ENCODE data around the gene RECK. TPM values are rescaled to one million over a fixed set of nuclear protein-coding genes. Genes with fewer than 3 reads are reported as not detected.

RECK gene
- total RNA-seq, 2 donors from 2014 or later: 20.1 to 30.3 TPM

GRCh38 chr9:36018891-36019720 lies 17.6 kb upstream of the RECK start:
- DNase-seq (ENCODE audit: low spot score): no peak
- intact Hi-C loops (cut with DNase I): loop anchor here in 1 of 2 donors (10.0 kb wide), 1 partner anchor 64 kb away; the partner anchor contains the start of gene OR2S2

- no peak for DNase-seq (ENCODE audit: low spot score)
- intact Hi-C loops (cut with DNase I): loop anchor here in 1 of 2 donors (5.0 kb wide), 1 partner anchor 65 kb away; the partner anchor contains the start of gene OR2S2
Measured at GRCh38 chr9:36021968-36022367, 14.7 kb upstream of the RECK start.

DNA sequence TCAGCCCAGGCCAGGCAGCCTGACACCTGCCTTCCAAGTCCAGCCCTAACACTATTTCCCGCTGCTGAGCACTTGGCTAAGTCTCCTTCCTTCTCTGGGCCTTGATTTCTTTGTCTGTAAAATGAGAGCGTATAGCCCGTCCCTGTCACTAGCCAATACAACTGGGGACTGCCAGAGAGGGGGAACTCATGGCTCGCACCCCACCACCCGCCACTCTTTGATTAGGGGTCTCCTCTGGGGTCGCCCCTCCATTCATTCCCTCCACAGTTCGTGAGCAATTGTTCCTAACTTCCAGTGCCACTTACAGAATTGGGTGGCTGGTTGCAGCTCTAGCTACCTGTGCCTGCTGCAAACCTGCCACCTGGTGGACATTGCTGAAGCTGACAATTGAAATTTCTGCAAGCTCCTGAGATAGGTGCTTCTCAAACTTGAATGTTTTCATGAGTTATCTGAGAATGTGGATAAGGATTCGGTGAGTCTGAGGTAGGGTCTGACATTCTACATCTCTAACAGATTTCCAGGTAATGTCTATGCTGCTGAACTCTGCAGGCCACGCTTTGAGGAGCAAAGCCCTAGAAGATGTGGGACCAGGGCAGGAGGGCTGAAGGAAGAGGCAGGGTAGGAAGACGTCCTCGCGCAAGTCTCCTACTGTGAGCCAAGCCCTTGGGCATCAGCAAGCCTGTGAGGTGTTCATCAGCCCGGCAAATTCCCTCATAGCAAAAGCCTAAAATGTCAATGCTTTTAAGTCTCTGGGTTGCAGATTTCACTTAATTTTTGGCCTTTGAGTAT lies 13.3 kb upstream of the RECK start:
- intact Hi-C loops (cut with DNase I): loop anchor here in 1 of 2 donors (5.0 kb wide), 1 partner anchor 66 kb away; the partner anchor contains the start of gene OR2S2
- DNase-seq (ENCODE audit: low spot score): no peak

DNA sequence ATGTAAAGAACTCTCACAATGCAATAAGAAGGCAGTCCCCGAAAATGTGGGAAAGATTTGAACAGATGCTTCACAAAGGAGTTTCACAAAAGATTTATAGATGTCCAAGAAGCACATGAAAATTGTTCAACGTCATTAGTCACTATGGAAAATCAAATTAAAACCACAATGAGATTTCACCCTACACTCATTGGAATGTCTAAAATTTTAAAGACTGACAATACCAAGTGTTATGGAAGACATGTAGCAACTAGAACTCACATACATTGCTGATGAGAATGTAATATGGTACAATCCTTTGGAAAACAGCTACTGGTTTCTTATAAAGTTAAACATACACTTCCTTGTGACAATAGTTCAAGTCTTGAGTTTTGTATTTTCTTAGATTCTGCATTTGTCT lies 11.0 kb upstream of the RECK start:
- DNase-seq (ENCODE audit: low spot score): no peak
- intact Hi-C loops (cut with DNase I): no loop called here

DNA sequence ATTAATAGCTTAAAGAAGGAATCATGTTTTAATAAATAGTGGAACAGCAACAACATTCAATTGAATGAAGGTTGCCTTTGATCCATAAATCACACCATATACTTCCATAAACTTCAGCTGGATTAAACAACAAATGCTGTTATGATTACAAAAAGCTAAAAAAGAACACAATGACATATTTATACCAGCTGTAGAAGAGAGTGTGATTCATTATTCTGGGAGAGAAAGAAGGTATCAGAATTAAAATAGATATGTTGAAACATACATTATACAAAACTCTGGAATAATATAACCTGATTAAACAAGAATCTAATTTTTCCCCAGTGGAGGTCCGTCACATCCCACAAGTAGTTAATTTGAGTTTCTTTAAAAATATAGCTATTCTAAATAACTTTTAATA lies 7.5 kb upstream of the RECK start:
- DNase-seq (ENCODE audit: low spot score): no peak
- intact Hi-C loops (cut with DNase I): no loop called here

- no peak for DNase-seq (ENCODE audit: low spot score)
- intact Hi-C loops (cut with DNase I): loop anchor here in 1 of 2 donors (10.0 kb wide), 1 partner anchor 135 kb away; the partner anchor contains the start of gene CCIN
Measured at GRCh38 chr9:36029765-36030528, 6.8 kb upstream of the RECK start.

DNA sequence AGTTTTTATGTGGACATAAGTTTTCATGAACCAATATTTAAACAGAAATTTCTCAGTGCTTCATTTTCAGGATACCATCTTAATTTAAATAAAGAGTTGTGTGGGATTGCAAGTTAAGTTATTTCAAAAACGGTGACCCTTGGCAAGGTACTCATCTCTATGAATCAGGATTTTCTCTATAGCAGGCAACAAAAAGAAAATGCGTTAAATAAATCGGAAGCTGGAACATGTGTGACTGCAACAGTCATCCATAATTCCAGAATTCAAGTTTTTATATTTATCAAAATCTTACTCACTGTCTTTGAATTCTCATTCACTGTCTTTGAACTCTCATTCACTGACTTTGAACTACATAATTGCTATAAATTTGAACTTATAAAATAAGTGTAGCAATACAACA lies 5.8 kb upstream of the RECK start:
- intact Hi-C loops (cut with DNase I): loop anchor here in 1 of 2 donors (10.0 kb wide), 1 partner anchor 134 kb away; the partner anchor contains the start of gene CCIN
- DNase-seq (ENCODE audit: low spot score): no peak

GRCh38 chr9:36031774-36032555 lies 4.7 kb upstream of the RECK start:
- intact Hi-C loops (cut with DNase I): loop anchor here in 1 of 2 donors (10.0 kb wide), 1 partner anchor 133 kb away; the partner anchor contains the start of gene CCIN
- DNase-seq (ENCODE audit: low spot score): no peak

DNA sequence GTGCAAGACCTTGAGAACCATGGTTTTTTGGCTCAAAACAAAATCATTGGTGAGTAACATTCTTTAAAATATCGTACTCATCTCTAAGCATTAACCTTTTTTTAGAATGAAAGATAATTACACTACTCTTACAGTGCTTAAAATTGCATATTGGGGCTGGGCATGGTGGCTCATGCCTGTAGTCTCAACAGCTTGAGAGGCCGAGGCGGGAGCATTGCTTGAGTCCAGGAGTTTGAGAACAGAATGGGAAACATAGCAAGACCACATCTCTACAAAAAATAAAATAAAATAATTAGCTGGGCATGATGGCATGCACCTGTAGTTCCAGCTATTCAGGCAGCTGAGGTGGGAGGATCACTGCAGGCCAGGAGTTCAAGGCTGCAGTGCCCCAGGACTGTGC lies 2.9 kb upstream of the RECK start:
- DNase-seq (ENCODE audit: low spot score): no peak
- intact Hi-C loops (cut with DNase I): loop anchor here in 1 of 2 donors (10.0 kb wide), 1 partner anchor 131 kb away; the partner anchor contains the start of gene CCIN

- no peak for DNase-seq (ENCODE audit: low spot score)
- intact Hi-C loops (cut with DNase I): loop anchor here in 1 of 2 donors (10.0 kb wide), 1 partner anchor 131 kb away; the partner anchor contains the start of gene CCIN
Measured at GRCh38 chr9:36034234-36034633, 2.5 kb upstream of the RECK start.

GRCh38 chr9:36035006-36035405 lies 1.7 kb upstream of the RECK start:
- no peak for DNase-seq (ENCODE audit: low spot score)
- intact Hi-C loops (cut with DNase I): loop anchor here in 1 of 2 donors (10.0 kb wide), 1 partner anchor 130 kb away; the partner anchor contains the start of gene CCIN

- intact Hi-C loops (cut with DNase I): loop anchor here in 1 of 2 donors (10.0 kb wide), 1 partner anchor 128 kb away; the partner anchor contains the start of gene CCIN
- DNase-seq (ENCODE audit: low spot score): no peak
Measured at GRCh38 chr9:36036253-36036779, 397 bp upstream of the RECK start.

- intact Hi-C loops (cut with DNase I): loop anchor here in 1 of 2 donors (10.0 kb wide), 1 partner anchor 127 kb away; the partner anchor contains the start of gene CCIN
- DNase-seq (ENCODE audit: low spot score): no peak
Measured at GRCh38 chr9:36037549-36038122, 923 bp downstream of the RECK start.

DNA sequence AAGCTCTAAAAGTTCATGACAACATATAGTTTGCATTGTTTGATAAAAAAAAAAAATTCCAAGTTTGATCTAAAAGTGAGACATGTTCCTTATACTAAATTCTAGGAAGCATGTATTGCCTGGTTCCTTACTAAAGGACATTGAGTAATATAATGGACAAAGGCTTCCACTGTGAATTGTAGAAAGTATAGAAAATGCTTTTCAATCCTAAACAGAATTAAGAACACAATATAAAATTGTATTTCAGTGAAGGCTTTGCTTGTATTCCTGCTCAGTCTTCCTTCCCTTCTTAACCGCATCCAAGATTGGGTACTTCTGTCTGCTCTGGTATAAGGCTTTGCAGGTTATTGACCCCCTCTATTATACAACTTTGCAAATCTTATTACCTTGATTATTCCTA lies 2.4 kb downstream of the RECK start:
- intact Hi-C loops (cut with DNase I): loop anchor here in 1 of 2 donors (10.0 kb wide), 1 partner anchor 126 kb away; the partner anchor contains the start of gene CCIN
- no peak for DNase-seq (ENCODE audit: low spot score)

GRCh38 chr9:36039696-36040095 lies 3.0 kb downstream of the RECK start:
- DNase-seq (ENCODE audit: low spot score): no peak
- intact Hi-C loops (cut with DNase I): loop anchor here in 1 of 2 donors (10.0 kb wide), 1 partner anchor 125 kb away; the partner anchor contains the start of gene CCIN

- DNase-seq (ENCODE audit: low spot score): no peak
- intact Hi-C loops (cut with DNase I): no loop called here
Measured at GRCh38 chr9:36040271-36040925, 3.7 kb downstream of the RECK start.

GRCh38 chr9:36041506-36041905 lies 4.8 kb downstream of the RECK start:
- intact Hi-C loops (cut with DNase I): no loop called here
- DNase-seq (ENCODE audit: low spot score): no peak

All from posterior vena cava (tissue), 2 donors.